HCT116 (cell line): ENCODE results near the gene CAPN13. TPM values are rescaled to one million over a fixed set of nuclear protein-coding genes. Genes with fewer than 3 reads are reported as not detected.

Experiments
- ATAC-seq: fragments of 200-7000 bp; cut with Tn5 transposase; 2 replicates; pipeline ENCODE4 v1.9.1; 2020; ENCODE audit warnings: mild to moderate bottlenecking, moderate library complexity
- BruUV-seq: library from RNA; stranded (reverse); fragments of 400-500 nt; replicated peaks from 2 replicates; lab custom pipeline; 2021; lab: Mats Ljungman, UMichigan
- CTCF ChIA-PET: fragments of 300-600 bp; sonication (Branson Sonifier 250); formaldehyde crosslinking; loops from one replicate; lab custom pipeline; 2021; ENCODE audit warnings: antibody characterized with exemption; lab: Charles Lee
- POLR2A ChIA-PET: fragments of 300-600, 350-600 bp; sonication (Branson Sonifier 250); formaldehyde crosslinking; loops from one replicate; lab custom pipeline; 2021; ENCODE audit warnings: antibody characterized with exemption; lab: Charles Lee
- RAD21 ChIA-PET, 2 experiments: fragments of 300-600 bp; sonication (Branson Sonifier 250); formaldehyde crosslinking; loops; one replicate each; lab custom pipeline; 2023; ENCODE audit warnings: low total read pairs in 2 of 2; ENCODE audit not compliant: uncharacterized antibody in 2 of 2, unreplicated experiment in 2 of 2, low non-redundant PET in 1 of 2; lab: Charles Lee
- DNase-seq: peaks from one replicate; pipeline ENCODE4 v3.0.0-alpha.2; 2010; ENCODE audit warnings: low read depth, low spot score
- H2AFZ ChIP-seq: fragments of 200-600 bp; shearing (Covaris generic), sonication (generic); 2 replicates; pipeline ENCODE4 v1.6.1; 2017; ENCODE audit warnings: low read depth, mixed run types, mixed read lengths, antibody characterized with exemption, low read length; ENCODE audit not compliant: poor library complexity, severe bottlenecking
- H3K27ac ChIP-seq: 2 replicates; pipeline ENCODE4 v1.5.1; 2012; ENCODE audit warnings: low read depth, low read length
- H3K27me3 ChIP-seq: fragments of 200-600 bp; sonication (generic); 2 replicates; pipeline ENCODE4 v1.6.1; 2016; ENCODE audit warnings: mixed run types, low read length, mixed read lengths; ENCODE audit not compliant: insufficient read depth
- H3K36me3 ChIP-seq, 2 experiments: fragments of 200-500 bp in 1 of 2; fragments of 200-600 bp in 1 of 2; sonication (Bioruptor generic) in 1 of 2; sonication (generic) in 1 of 2; 2 replicates each; pipeline versions ENCODE4 v1.5.1 to v1.6.1; 2014 to 2016; ENCODE audit warnings: low read length in 2 of 2, inconsistent platforms in 1 of 2, mixed read lengths in 1 of 2, mixed run types in 1 of 2; ENCODE audit not compliant: insufficient read depth in 2 of 2, control insufficient read depth in 1 of 2
- H3K4me1 ChIP-seq, 2 experiments: fragments of 200-600 bp in 1 of 2; sonication (generic) in 1 of 2; 2 replicates each; pipeline versions ENCODE4 v1.5.1 to v1.6.1; 2012 to 2017; ENCODE audit warnings: low read length in 2 of 2, inconsistent platforms in 1 of 2, mild to moderate bottlenecking in 1 of 2, mixed read lengths in 1 of 2, mixed run types in 1 of 2, moderate library complexity in 1 of 2; ENCODE audit not compliant: insufficient read depth in 2 of 2, control insufficient read depth in 1 of 2
- H3K4me2 ChIP-seq: fragments of 200-600 bp; sonication (generic); 2 replicates; pipeline ENCODE4 v1.6.1; 2017; ENCODE audit warnings: mixed run types, low read length, mixed read lengths
- H3K4me3 ChIP-seq, 2 experiments: fragments of 200-600 bp in 1 of 2; sonication (generic) in 1 of 2; replicated peaks in 1 of 2; 2 replicates each; pipeline ENCODE4 v1.5.1; 2011 to 2016; ENCODE audit warnings: low read length in 2 of 2, control low read depth in 1 of 2, low read depth in 1 of 2, mild to moderate bottlenecking in 1 of 2, mixed read lengths in 1 of 2, mixed run types in 1 of 2
- H3K79me2 ChIP-seq: fragments of 200-600 bp; sonication (generic); 2 replicates; pipeline ENCODE4 v1.6.1; 2017; ENCODE audit warnings: mild to moderate bottlenecking, mixed run types, low read length, moderate library complexity, mixed read lengths; ENCODE audit not compliant: insufficient read depth
- H3K9ac ChIP-seq: fragments of 200-600 bp; sonication (generic); 2 replicates; pipeline ENCODE4 v1.6.1; 2016; ENCODE audit warnings: low read length, mixed read lengths
- H3K9me2 ChIP-seq: fragments of 200-600 bp; sonication (generic), shearing (Covaris generic); 2 replicates; pipeline ENCODE4 v1.6.1; 2017; ENCODE audit warnings: mixed run types, mild to moderate bottlenecking, moderate library complexity; ENCODE audit not compliant: insufficient read depth
- H3K9me3 ChIP-seq, 2 experiments: fragments of 200-500 bp in 1 of 2; fragments of 200-600 bp in 1 of 2; sonication (Bioruptor generic) in 1 of 2; sonication (generic) in 1 of 2; 2 replicates each; pipeline ENCODE4 v1.6.1; 2014 to 2017; ENCODE audit warnings: low read length in 2 of 2, mixed read lengths in 2 of 2, inconsistent platforms in 1 of 2, low read depth in 1 of 2, mild to moderate bottlenecking in 1 of 2, mixed run types in 1 of 2, moderate library complexity in 1 of 2; ENCODE audit not compliant: control insufficient read depth in 1 of 2, insufficient read depth in 1 of 2
- H4K20me1 ChIP-seq: fragments of 200-600 bp; sonication (generic), shearing (Covaris generic); 2 replicates; pipeline ENCODE4 v1.6.1; 2017; ENCODE audit warnings: mixed run types, mild to moderate bottlenecking, moderate library complexity; ENCODE audit not compliant: insufficient read depth
- ATF3 ChIP-seq: IDR thresholded peaks from 2 replicates; pipeline ENCODE4 v1.6.1; 2012
- CBX3 ChIP-seq: IDR thresholded peaks from 2 replicates; pipeline ENCODE4 v1.6.1; 2012; ENCODE audit warnings: low read depth
- CEBPB ChIP-seq: IDR thresholded peaks from 2 replicates; pipeline ENCODE4 v1.6.1; 2012; ENCODE audit warnings: low read depth
- CTCF ChIP-seq, 3 experiments: fragments of 200-600 bp in 1 of 3; sonication (generic) in 1 of 3; IDR thresholded peaks in 2 of 3; conservative IDR thresholded peaks in 1 of 3; 2 replicates each; pipeline ENCODE4 v1.5.1; 2012 to 2017; ENCODE audit warnings: low read depth in 2 of 3, low read length in 2 of 3, antibody characterized with exemption in 1 of 3, borderline replicate concordance in 1 of 3, control low read depth in 1 of 3, mild to moderate bottlenecking in 1 of 3, mixed read lengths in 1 of 3, mixed run types in 1 of 3, moderate library complexity in 1 of 3; ENCODE audit not compliant: insufficient read depth in 1 of 3
- EGR1 ChIP-seq: IDR thresholded peaks from 2 replicates; pipeline ENCODE4 v1.6.1; 2012; ENCODE audit warnings: low read depth
- EZH2 ChIP-seq: fragments of 200-600 bp; sonication (generic); IDR thresholded peaks from 2 replicates; pipeline ENCODE4 v1.6.1; 2017; ENCODE audit warnings: antibody characterized with exemption, mixed run types
- EZH2phosphoT487 ChIP-seq: fragments of 200-600 bp; IDR thresholded peaks from 2 replicates; pipeline ENCODE4 v1.6.1; 2018; ENCODE audit warnings: antibody characterized with exemption, borderline replicate concordance
- FOSL1 ChIP-seq: IDR thresholded peaks from 2 replicates; pipeline ENCODE4 v1.6.1; 2012; ENCODE audit warnings: low read depth
- JUND ChIP-seq: IDR thresholded peaks from 2 replicates; pipeline ENCODE4 v1.6.1; 2012
- MAX ChIP-seq: IDR thresholded peaks from 2 replicates; pipeline ENCODE4 v1.6.1; 2012
- POLR2A ChIP-seq: IDR thresholded peaks from 2 replicates; pipeline ENCODE4 v1.7.0; 2011; ENCODE audit warnings: borderline replicate concordance; ENCODE audit not compliant: insufficient read depth, insufficient read length; ENCODE audit errors: extremely low read depth
- SRF ChIP-seq: IDR thresholded peaks from 2 replicates; pipeline ENCODE4 v1.6.1; 2012; ENCODE audit warnings: low read depth
- TCF7L2 ChIP-seq: IDR thresholded peaks from 2 replicates; pipeline ENCODE4 v1.7.0; 2011; ENCODE audit warnings: borderline replicate concordance, inconsistent platforms; ENCODE audit not compliant: insufficient read depth, insufficient read length; ENCODE audit errors: extremely low read depth
- YY1 ChIP-seq: IDR thresholded peaks from 2 replicates; pipeline ENCODE4 v1.6.1; 2011; ENCODE audit warnings: low read length, low read depth, moderate library complexity, mild to moderate bottlenecking; ENCODE audit not compliant: insufficient replicate concordance; ENCODE audit errors: extremely low read depth
- ZBTB33 ChIP-seq: IDR thresholded peaks from 2 replicates; pipeline ENCODE4 v1.6.1; 2011; ENCODE audit warnings: mild to moderate bottlenecking, low read length, moderate library complexity; ENCODE audit not compliant: insufficient replicate concordance; ENCODE audit errors: extremely low read depth
- ZFX ChIP-seq: fragments of 450-650 bp; IDR thresholded peaks from 2 replicates; pipeline ENCODE4 v1.6.1; 2017
- ZNF274 ChIP-seq: fragments of 200-500 bp; sonication (Bioruptor generic); IDR thresholded peaks from 2 replicates; pipeline ENCODE4 v1.6.1; 2014; ENCODE audit warnings: mild to moderate bottlenecking, low read depth, low read length, inconsistent platforms
- intact Hi-C: fragments of 100-400 bp; cut with micrococcal nuclease; formaldehyde crosslinking; loops from 2 replicates; pipeline ENCODE4 v1.10.0; 2022
- total RNA-seq: library from RNA; stranded (reverse); gene quantifications from one replicate; pipeline ENCODE4 v1.2.1, GENCODE V29; 2021; ENCODE audit not compliant: unreplicated experiment

Gene CAPN13
- total RNA-seq, 1 experiment from 2014 or later, result 0.25 TPM

- no TSS peak for BruUV-seq
- DNase-seq, result no peak
- Histone ChIP-seq H3K9me3 (no peaks in the 10 kb centered on the region), H3K79me2 (no peaks in the 10 kb centered on the region), H3K27ac (no peak overlapping the region), H3K4me2 (no peak overlapping the region), H3K27me3 (peaks cover 44% of the 10 kb centered on the region), H3K4me1 (no peaks in the 10 kb centered on the region), H3K9me2 (no peaks in the 10 kb centered on the region), H3K36me3 (no peaks in the 10 kb centered on the region), H2AFZ (no peak overlapping the region), H3K9ac (no peak overlapping the region), H4K20me1 (no peaks in the 10 kb centered on the region), H3K4me3 (no peak overlapping the region)
- ChIA-PET POLR2A (no interaction called here), RAD21 (no interaction called here), CTCF (no interaction called here)
- TF ChIP-seq CEBPB, result no peak
- TF ChIP-seq YY1, result no peak
- no peak for TF ChIP-seq SRF
- no peak for TF ChIP-seq MAX
- TF ChIP-seq EZH2phosphoT487, result no peak
- TF ChIP-seq TCF7L2, result no peak
- TF ChIP-seq FOSL1, result no peak
- TF ChIP-seq EGR1, result no peak
- TF ChIP-seq POLR2A, result no peak
- no peak for TF ChIP-seq CTCF (IDR thresholded peaks at IDR 0.05 in 2 of 3, conservative IDR thresholded peaks at IDR 0.05 in 1 of 3; ENCODE audit: borderline replicate concordance in 1 of 3, insufficient read depth in 1 of 3, low read depth in 2 of 3, low read length in 2 of 3)
- TF ChIP-seq CBX3, result no peak
- TF ChIP-seq ZBTB33, result no peak
- no peak for TF ChIP-seq ZFX
- no peak for TF ChIP-seq ZNF274
- no peak for TF ChIP-seq ATF3
- TF ChIP-seq JUND, result no peak
- TF ChIP-seq EZH2, result no peak
- ATAC-seq, result no peak
- intact Hi-C loops, result no loop called here
These were observed 84.1 kb downstream of the CAPN13 start for GRCh38 chr2:30722936-30723725.
